GM21528 (cell line): ENCODE results near the gene ZNF552.
"Not testable (repeated sequence)": the region's sequence is repeated elsewhere in the genome, so short reads cannot be mapped to it uniquely, and the experiment has no call there.

Source experiments
- ATAC-seq: cut with Tn5 transposase; IDR thresholded peaks from one replicate; pipeline ENCODE4 v1.9.1; 2021; ENCODE audit warnings: mild to moderate bottlenecking, moderate library complexity; ENCODE audit not compliant: unreplicated experiment, low FRiP score

The ZNF552 gene

GRCh38 chr19:57819475-57820148 is 4.9 kb upstream of the ZNF552 start:
- peak; percentile 78 for ATAC-seq

GRCh38 chr19:57818378-57818777 is 3.7 kb upstream of the ZNF552 start:
- ATAC-seq, result no peak

- ATAC-seq, result no peak
Measured at GRCh38 chr19:57817976-57818375, 3.3 kb upstream of the ZNF552 start.

GRCh38 chr19:57816652-57817051 is 1.9 kb upstream of the ZNF552 start:
- no peak for ATAC-seq

- no peak for ATAC-seq
Measured at GRCh38 chr19:57815247-57816075, 748 bp upstream of the ZNF552 start.

GRCh38 chr19:57813919-57814504 is 701 bp downstream of the ZNF552 start:
- no peak for ATAC-seq

GRCh38 chr19:57812975-57813820 is 1.5 kb downstream of the ZNF552 start:
- ATAC-seq, result not testable (repeated sequence)

GRCh38 chr19:57812226-57812625 is 2.5 kb downstream of the ZNF552 start:
- ATAC-seq, result no peak

- ATAC-seq, result not testable (repeated sequence)
Measured at GRCh38 chr19:57810410-57811295, 4.1 kb downstream of the ZNF552 start.

GRCh38 chr19:57807541-57807940 is 7.2 kb downstream of the ZNF552 start:
- ATAC-seq, result no peak

GRCh38 chr19:57803594-57804325 is 11.0 kb downstream of the ZNF552 start:
- ATAC-seq, result no peak

GRCh38 chr19:57803265-57803593 is 11.5 kb downstream of the ZNF552 start:
- no peak for ATAC-seq

- ATAC-seq, result no peak
Measured at GRCh38 chr19:57802269-57802668, 12.4 kb downstream of the ZNF552 start.

- ATAC-seq, result no peak
Measured at GRCh38 chr19:57800696-57801095, 14.0 kb downstream of the ZNF552 start.

- ATAC-seq, result not testable (repeated sequence)
Measured at GRCh38 chr19:57796580-57796979, 18.1 kb downstream of the ZNF552 start.

GRCh38 chr19:57789288-57789687 is 25.4 kb downstream of the ZNF552 start:
- no peak for ATAC-seq

- no peak for ATAC-seq
Measured at GRCh38 chr19:57788114-57788692, 26.5 kb downstream of the ZNF552 start.

GRCh38 chr19:57786906-57787305 is 27.8 kb downstream of the ZNF552 start:
- ATAC-seq, result no peak

GRCh38 chr19:57786286-57786685 is 28.4 kb downstream of the ZNF552 start:
- no peak for ATAC-seq
